Mammary epithelial cell (primary cell): ENCODE measurements around the gene ADCK1.

Experiments used
- EZH2 ChIP-seq: IDR thresholded peaks from 2 replicates; pipeline ENCODE4 v1.6.1; 2012; ENCODE audit warnings: low read length, inconsistent platforms, borderline replicate concordance
- TF ChIP-seq, protein P1 (sequence below), 2 donors: IDR thresholded peaks in 1 of 2; conservative IDR thresholded peaks in 1 of 2; 2 replicates each; pipeline ENCODE4 v1.5.1; 2011 to 2012; ENCODE audit warnings: inconsistent platforms in 2 of 2, low read length in 2 of 2, mild to moderate bottlenecking in 2 of 2, control low read depth in 1 of 2, low read depth in 1 of 2; ENCODE audit not compliant: insufficient read depth in 1 of 2; ENCODE audit errors: extremely low read depth in 1 of 2

DNA sequence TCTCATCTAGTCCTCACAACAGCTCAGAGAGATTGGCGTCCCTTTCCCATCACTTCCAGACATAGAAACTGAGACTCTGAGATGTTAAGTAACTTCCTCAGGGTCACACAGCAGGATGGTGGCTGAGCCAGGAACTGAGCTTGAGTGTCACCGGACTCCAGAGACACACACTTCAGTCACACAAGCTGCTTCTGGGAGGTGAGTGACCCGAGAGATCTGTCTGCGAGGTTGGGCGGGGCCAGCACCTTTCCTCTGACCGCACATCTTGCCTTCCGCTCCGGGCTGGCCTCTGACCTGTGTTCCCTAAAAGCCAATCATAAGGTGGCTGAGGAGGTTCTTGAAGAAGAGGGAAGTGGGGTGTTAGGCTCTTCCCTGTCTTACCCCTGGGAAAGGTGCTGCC lies 72.2 kb downstream of the ADCK1 start:
- TF ChIP-seq, protein P1, sequence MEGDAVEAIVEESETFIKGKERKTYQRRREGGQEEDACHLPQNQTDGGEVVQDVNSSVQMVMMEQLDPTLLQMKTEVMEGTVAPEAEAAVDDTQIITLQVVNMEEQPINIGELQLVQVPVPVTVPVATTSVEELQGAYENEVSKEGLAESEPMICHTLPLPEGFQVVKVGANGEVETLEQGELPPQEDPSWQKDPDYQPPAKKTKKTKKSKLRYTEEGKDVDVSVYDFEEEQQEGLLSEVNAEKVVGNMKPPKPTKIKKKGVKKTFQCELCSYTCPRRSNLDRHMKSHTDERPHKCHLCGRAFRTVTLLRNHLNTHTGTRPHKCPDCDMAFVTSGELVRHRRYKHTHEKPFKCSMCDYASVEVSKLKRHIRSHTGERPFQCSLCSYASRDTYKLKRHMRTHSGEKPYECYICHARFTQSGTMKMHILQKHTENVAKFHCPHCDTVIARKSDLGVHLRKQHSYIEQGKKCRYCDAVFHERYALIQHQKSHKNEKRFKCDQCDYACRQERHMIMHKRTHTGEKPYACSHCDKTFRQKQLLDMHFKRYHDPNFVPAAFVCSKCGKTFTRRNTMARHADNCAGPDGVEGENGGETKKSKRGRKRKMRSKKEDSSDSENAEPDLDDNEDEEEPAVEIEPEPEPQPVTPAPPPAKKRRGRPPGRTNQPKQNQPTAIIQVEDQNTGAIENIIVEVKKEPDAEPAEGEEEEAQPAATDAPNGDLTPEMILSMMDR (conservative IDR thresholded peaks at IDR 0.05 in 1 of 2, IDR thresholded peaks at IDR 0.05 in 1 of 2; ENCODE audit: extremely low read depth in 1 of 2, insufficient read depth in 1 of 2, low read depth in 1 of 2, low read length in 2 of 2): no peak
- TF ChIP-seq EZH2: no peak
